ENCODE measurements around the gene ZMIZ1.

ZMIZ1 gene

DNA sequence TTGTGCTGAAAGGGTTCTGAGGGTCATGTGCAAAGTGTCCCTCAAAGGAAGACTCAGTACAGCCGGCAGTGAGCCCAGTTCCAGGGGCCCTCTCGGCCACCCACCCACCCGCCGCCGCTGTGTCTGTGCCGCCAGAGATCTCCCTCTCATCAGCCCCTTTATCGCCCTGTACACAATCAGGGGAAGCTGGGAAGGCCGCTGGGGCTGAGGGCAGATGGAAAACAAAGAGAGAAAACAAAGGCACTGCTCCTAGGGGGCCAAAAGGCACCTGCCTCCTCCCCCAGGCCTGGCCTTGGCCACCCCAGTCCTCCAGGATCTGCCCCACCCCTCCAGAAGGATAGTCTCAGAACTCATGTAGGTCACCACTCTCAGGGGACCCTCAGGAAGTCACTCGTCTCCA lies 67.0 kb downstream of the ZMIZ1 start:
- Histone ChIP-seq H3K9me3 (ENCODE audit: control insufficient read depth, low read length) (no peaks in the 10 kb centered on the region), H2BK15ac (ENCODE audit: low read depth, poor library complexity, severe bottlenecking) (no peak overlapping the region), H2AFZ (ENCODE audit: low read depth, low read length) (no peak overlapping the region), H3K4me3 (ENCODE audit: insufficient read depth in 1 of 2, low read depth in 1 of 2, low read length in 2 of 2) (no peak overlapping the region), H3K4ac (ENCODE audit: low read depth in 1 of 2, low read length in 2 of 2) (peak overlapping the region; percentile 59 to 70), H3K27ac (ENCODE audit: low read length, poor library complexity, severe bottlenecking) (no peak overlapping the region), H4K8ac (ENCODE audit: low read length) (no peak overlapping the region), H3K14ac (ENCODE audit: low read length in 2 of 2) (no peak overlapping the region), H2BK5ac (ENCODE audit: low read depth, low read length, poor library complexity, severe bottlenecking) (no peak overlapping the region), H3K9ac (ENCODE audit: low read length) (peak overlapping the region; percentile 92), H4K91ac (ENCODE audit: low read length) (peak overlapping the region; percentile 80), H2BK120ac (ENCODE audit: low read depth, low read length) (peak overlapping the region; percentile 40), H3K4me2 (ENCODE audit: low read length, poor library complexity, severe bottlenecking) (no peak overlapping the region), H2BK12ac (ENCODE audit: low read length in 2 of 2) (peak overlapping the region; percentile 0 to 8), H3K18ac (ENCODE audit: low read depth in 1 of 2, low read length in 2 of 2) (peak overlapping the region; percentile 1 to 14), H3K23ac (ENCODE audit: low read length in 2 of 2) (no peak overlapping the region), H3K27me3 (ENCODE audit: control insufficient read depth in 1 of 2, insufficient read depth in 1 of 2, low read length in 2 of 2) (no peaks in the 10 kb centered on the region), H3K79me1 (replicated peaks; ENCODE audit: low read length, poor library complexity, severe bottlenecking) (peaks cover 15% of the 10 kb centered on the region), H3K36me3 (ENCODE audit: control insufficient read depth in 1 of 2, insufficient read depth in 2 of 2, low read depth in 1 of 2, low read length in 2 of 2) (peaks cover 46 to 59% of the 10 kb centered on the region in 2 experiments), H2AK5ac (ENCODE audit: low read length, severe bottlenecking) (peak overlapping the region; percentile 43), H3K4me1 (ENCODE audit: control insufficient read depth, insufficient read depth, low read depth, low read length) (peaks cover 68% of the 10 kb centered on the region)
- 77% methylated on average over 3 of the region's 9 CpGs for WGBS
- no peak for DNase-seq

DNA sequence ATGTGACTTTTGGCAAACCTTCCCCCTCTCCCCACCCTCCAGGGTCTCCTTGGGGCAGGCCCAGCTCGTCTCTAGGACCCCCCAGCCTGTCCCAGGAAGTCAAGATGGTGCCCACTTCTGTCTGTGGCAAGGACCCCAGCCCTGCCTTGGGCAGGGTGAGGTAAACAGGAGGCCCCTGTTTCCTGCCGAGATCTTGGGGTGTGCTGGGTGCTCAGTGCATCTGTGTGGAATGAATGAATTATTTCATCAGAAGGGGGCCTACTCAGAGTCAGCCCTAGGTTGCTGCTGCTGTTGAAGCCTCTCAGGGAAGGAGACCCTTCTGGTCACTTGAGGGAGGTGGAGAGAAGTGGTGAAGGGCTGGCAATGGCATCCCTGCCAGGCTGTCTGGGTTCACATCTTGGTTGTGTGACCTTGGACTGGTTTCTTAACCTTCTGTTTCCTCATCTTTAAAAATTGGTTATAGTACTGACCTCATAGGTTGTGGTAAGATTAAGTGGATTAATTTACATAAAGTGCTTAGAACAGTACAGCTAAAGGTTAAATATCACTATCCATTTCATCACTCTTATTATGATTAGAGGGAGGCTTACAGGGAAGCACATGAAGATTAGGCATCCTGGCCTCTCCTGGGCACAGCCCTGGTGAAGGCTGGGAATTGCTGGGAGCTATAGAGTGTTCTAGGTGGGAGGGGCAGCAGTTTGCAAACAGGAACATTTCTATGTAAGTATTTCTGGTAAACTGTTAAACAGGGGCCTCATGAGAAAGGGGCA lies 67.7 kb downstream of the ZMIZ1 start:
- Histone ChIP-seq H3K36me3 (ENCODE audit: control insufficient read depth in 1 of 2, insufficient read depth in 2 of 2, low read depth in 1 of 2, low read length in 2 of 2) (peaks cover 43 to 59% of the 10 kb centered on the region in 2 experiments), H2AFZ (ENCODE audit: low read depth, low read length) (no peak overlapping the region), H4K8ac (ENCODE audit: low read length) (peak overlapping the region; percentile 2), H2BK5ac (ENCODE audit: low read depth, low read length, poor library complexity, severe bottlenecking) (no peak overlapping the region), H2AK5ac (ENCODE audit: low read length, severe bottlenecking) (peak overlapping the region; percentile 74), H3K4me3 (ENCODE audit: insufficient read depth in 1 of 2, low read depth in 1 of 2, low read length in 2 of 2) (no peak overlapping the region), H3K79me1 (replicated peaks; ENCODE audit: low read length, poor library complexity, severe bottlenecking) (peaks cover 19% of the 10 kb centered on the region), H3K9ac (ENCODE audit: low read length) (peak overlapping the region; percentile 92), H3K4ac (ENCODE audit: low read depth in 1 of 2, low read length in 2 of 2) (peak overlapping the region in 1 of 2 experiments; percentile 80), H3K18ac (ENCODE audit: low read depth in 1 of 2, low read length in 2 of 2) (peak overlapping the region; percentile 14 to 82), H3K27ac (ENCODE audit: low read length, poor library complexity, severe bottlenecking) (peak overlapping the region; percentile 9), H2BK15ac (ENCODE audit: low read depth, poor library complexity, severe bottlenecking) (peak overlapping the region; percentile 73), H2BK120ac (ENCODE audit: low read depth, low read length) (no peak overlapping the region), H3K4me1 (ENCODE audit: control insufficient read depth, insufficient read depth, low read depth, low read length) (peaks cover 68% of the 10 kb centered on the region), H3K27me3 (ENCODE audit: control insufficient read depth in 1 of 2, insufficient read depth in 1 of 2, low read length in 2 of 2) (no peaks in the 10 kb centered on the region), H3K23ac (ENCODE audit: low read length in 2 of 2) (no peak overlapping the region), H3K9me3 (ENCODE audit: control insufficient read depth, low read length) (no peaks in the 10 kb centered on the region), H4K91ac (ENCODE audit: low read length) (peak overlapping the region; percentile 80), H2BK12ac (ENCODE audit: low read length in 2 of 2) (peak overlapping the region; percentile 2 to 59), H3K4me2 (ENCODE audit: low read length, poor library complexity, severe bottlenecking) (no peak overlapping the region), H3K14ac (ENCODE audit: low read length in 2 of 2) (no peak overlapping the region)
- DNase-seq, result peak; percentile 46
- WGBS, result 76% methylated on average over 2 of the region's 2 CpGs

DNA sequence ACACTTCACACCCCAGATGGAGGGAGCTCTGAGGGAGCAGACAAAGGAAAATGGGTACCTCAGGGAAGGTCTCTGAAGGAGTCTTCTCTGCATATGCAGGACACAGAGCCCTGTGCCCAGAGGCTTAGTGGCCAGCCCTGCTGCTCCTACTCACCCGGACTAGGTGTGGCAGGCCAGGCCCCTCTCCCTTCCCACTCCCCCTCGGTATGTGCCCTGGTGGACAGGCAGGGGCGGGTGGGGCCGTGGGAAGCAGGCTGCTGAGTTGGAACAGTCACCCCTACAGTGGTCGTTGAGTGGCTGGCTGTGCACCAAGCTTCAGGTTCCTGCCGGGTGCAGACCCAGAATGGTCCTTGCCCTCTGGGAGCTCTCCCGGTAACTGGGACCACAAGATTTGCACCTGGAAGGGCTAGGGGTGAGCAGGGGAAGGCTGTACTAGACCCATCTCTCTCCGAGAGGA lies 68.6 kb downstream of the ZMIZ1 start:
- Histone ChIP-seq H3K4ac (ENCODE audit: low read depth in 1 of 2, low read length in 2 of 2) (peak overlapping the region; percentile 66 to 69), H2BK120ac (ENCODE audit: low read depth, low read length) (peak overlapping the region; percentile 99), H3K27ac (ENCODE audit: low read length, poor library complexity, severe bottlenecking) (peak overlapping the region; percentile 87), H3K9ac (ENCODE audit: low read length) (peak overlapping the region; percentile 92), H3K18ac (ENCODE audit: low read depth in 1 of 2, low read length in 2 of 2) (peak overlapping the region; percentile 82 to 95), H4K91ac (ENCODE audit: low read length) (peak overlapping the region; percentile 96), H3K14ac (ENCODE audit: low read length in 2 of 2) (peak overlapping the region in 1 of 2 experiments; percentile 75), H2AFZ (ENCODE audit: low read depth, low read length) (no peak overlapping the region), H4K8ac (ENCODE audit: low read length) (peak overlapping the region; percentile 93), H3K79me1 (replicated peaks; ENCODE audit: low read length, poor library complexity, severe bottlenecking) (peaks cover 19% of the 10 kb centered on the region), H2AK5ac (ENCODE audit: low read length, severe bottlenecking) (peak overlapping the region; percentile 93), H3K4me1 (ENCODE audit: control insufficient read depth, insufficient read depth, low read depth, low read length) (peaks cover 70% of the 10 kb centered on the region), H2BK5ac (ENCODE audit: low read depth, low read length, poor library complexity, severe bottlenecking) (no peak overlapping the region), H2BK12ac (ENCODE audit: low read length in 2 of 2) (peak overlapping the region; percentile 81 to 86), H3K4me2 (ENCODE audit: low read length, poor library complexity, severe bottlenecking) (peak overlapping the region; percentile 20), H2BK15ac (ENCODE audit: low read depth, poor library complexity, severe bottlenecking) (peak overlapping the region; percentile 74), H3K36me3 (ENCODE audit: control insufficient read depth in 1 of 2, insufficient read depth in 2 of 2, low read depth in 1 of 2, low read length in 2 of 2) (peaks cover 40 to 51% of the 10 kb centered on the region in 2 experiments), H3K9me3 (ENCODE audit: control insufficient read depth, low read length) (no peaks in the 10 kb centered on the region), H3K4me3 (ENCODE audit: insufficient read depth in 1 of 2, low read depth in 1 of 2, low read length in 2 of 2) (no peak overlapping the region), H3K27me3 (ENCODE audit: control insufficient read depth in 1 of 2, insufficient read depth in 1 of 2, low read length in 2 of 2) (no peaks in the 10 kb centered on the region), H3K23ac (ENCODE audit: low read length in 2 of 2) (peak overlapping the region in 1 of 2 experiments; percentile 6)
- no peak for DNase-seq
- 43% methylated on average over 8 of the region's 8 CpGs for WGBS

DNA sequence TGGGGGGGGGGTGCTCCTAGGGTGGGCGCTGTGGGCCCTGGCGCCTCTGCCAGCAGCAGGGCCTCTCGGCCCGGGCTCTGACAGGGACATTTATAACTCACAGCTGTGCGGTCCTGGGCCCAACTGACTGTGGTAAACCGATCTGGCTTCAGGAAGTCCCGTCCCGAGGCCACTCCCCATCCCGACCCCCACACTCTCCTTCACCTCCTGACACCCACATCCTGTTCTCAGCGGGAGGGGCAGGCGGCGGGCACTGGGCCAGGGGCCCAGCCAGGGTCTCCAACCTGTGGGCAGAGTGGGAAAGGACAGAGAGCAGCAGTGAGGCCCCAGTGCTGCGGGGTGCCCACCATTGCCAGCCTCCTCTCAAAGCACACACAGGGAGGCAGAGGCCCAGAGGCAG lies 69.1 kb downstream of the ZMIZ1 start:
- Histone ChIP-seq H4K8ac (ENCODE audit: low read length) (peak overlapping the region; percentile 93), H2BK120ac (ENCODE audit: low read depth, low read length) (peak overlapping the region; percentile 99), H3K27ac (ENCODE audit: low read length, poor library complexity, severe bottlenecking) (peak overlapping the region; percentile 87), H3K4ac (ENCODE audit: low read depth in 1 of 2, low read length in 2 of 2) (peak overlapping the region; percentile 76 to 94), H2BK12ac (ENCODE audit: low read length in 2 of 2) (peak overlapping the region; percentile 64 to 90), H3K23ac (ENCODE audit: low read length in 2 of 2) (no peak overlapping the region), H3K4me2 (ENCODE audit: low read length, poor library complexity, severe bottlenecking) (peak overlapping the region; percentile 20), H3K4me3 (ENCODE audit: insufficient read depth in 1 of 2, low read depth in 1 of 2, low read length in 2 of 2) (peak overlapping the region in 1 of 2 experiments; percentile 38), H3K9me3 (ENCODE audit: control insufficient read depth, low read length) (no peaks in the 10 kb centered on the region), H3K14ac (ENCODE audit: low read length in 2 of 2) (peak overlapping the region in 1 of 2 experiments; percentile 87), H3K18ac (ENCODE audit: low read depth in 1 of 2, low read length in 2 of 2) (peak overlapping the region; percentile 82 to 95), H3K4me1 (ENCODE audit: control insufficient read depth, insufficient read depth, low read depth, low read length) (peaks cover 71% of the 10 kb centered on the region), H4K91ac (ENCODE audit: low read length) (peak overlapping the region; percentile 96), H2AFZ (ENCODE audit: low read depth, low read length) (no peak overlapping the region), H2BK5ac (ENCODE audit: low read depth, low read length, poor library complexity, severe bottlenecking) (peak overlapping the region; percentile 77), H2BK15ac (ENCODE audit: low read depth, poor library complexity, severe bottlenecking) (peak overlapping the region; percentile 83), H3K79me1 (replicated peaks; ENCODE audit: low read length, poor library complexity, severe bottlenecking) (peaks cover 21% of the 10 kb centered on the region), H3K27me3 (ENCODE audit: control insufficient read depth in 1 of 2, insufficient read depth in 1 of 2, low read length in 2 of 2) (no peaks in the 10 kb centered on the region), H3K9ac (ENCODE audit: low read length) (peak overlapping the region; percentile 92), H2AK5ac (ENCODE audit: low read length, severe bottlenecking) (peak overlapping the region; percentile 26), H3K36me3 (ENCODE audit: control insufficient read depth in 1 of 2, insufficient read depth in 2 of 2, low read depth in 1 of 2, low read length in 2 of 2) (peaks cover 43 to 52% of the 10 kb centered on the region in 2 experiments)
- WGBS, result 17% methylated on average over 9 of the region's 13 CpGs
- peak; percentile 77 for DNase-seq

Measured in mesenchymal stem cell (in vitro differentiated cells and primary cell).